ENCODE measurements around the gene FAM222B.

Gene FAM222B

DNA sequence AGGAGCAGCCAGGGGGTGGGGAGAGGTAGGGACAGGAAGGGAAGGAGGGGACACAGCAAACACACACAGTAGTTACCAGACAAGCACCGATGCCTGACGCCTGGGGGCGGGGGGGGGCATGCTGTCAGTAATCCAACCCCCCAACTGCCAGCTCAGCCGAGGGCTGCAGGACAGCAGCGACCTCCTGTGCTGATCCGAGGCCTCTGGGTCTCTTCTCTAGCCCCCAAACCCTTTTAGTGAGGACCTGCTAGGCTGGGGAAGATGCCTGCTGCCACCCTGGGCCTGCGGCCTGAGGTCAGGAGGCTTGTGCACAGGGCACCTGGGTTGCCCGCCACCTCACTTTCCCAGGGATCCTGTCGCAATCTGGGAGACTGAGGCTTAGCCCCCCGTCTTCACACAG is 43.4 kb upstream of the FAM222B start:
- Histone ChIP-seq H3K4me2 (ENCODE audit: low read depth, low read length, poor library complexity, severe bottlenecking) (no peak overlapping the region), H3K4me3 (ENCODE audit: insufficient read depth, low read length, poor library complexity, severe bottlenecking) (no peak overlapping the region), H3K27me3 (ENCODE audit: low read length) (no peaks in the 10 kb centered on the region), H3K27ac (ENCODE audit: low read depth, low read length) (no peak overlapping the region), H2AFZ (ENCODE audit: low read depth, low read length, severe bottlenecking) (no peak overlapping the region), H3K9me3 (ENCODE audit: insufficient read depth, low read length) (no peaks in the 10 kb centered on the region), H3K9ac (ENCODE audit: low read length) (no peak overlapping the region), H3K79me2 (ENCODE audit: insufficient read depth, low read length) (no peaks in the 10 kb centered on the region), H4K20me1 (ENCODE audit: low read depth, low read length) (no peaks in the 10 kb centered on the region), H3K36me3 (ENCODE audit: low read length) (no peaks in the 10 kb centered on the region), H3F3A (ENCODE audit: insufficient read depth) (no peaks in the 10 kb centered on the region), H3K9me2 (replicated peaks; ENCODE audit: insufficient read depth, low read length) (no peaks in the 10 kb centered on the region)
- no peak for TF ChIP-seq CTCF (IDR thresholded peaks at IDR 0.05; ENCODE audit: insufficient read depth, low read length, poor library complexity, severe bottlenecking)
- TF ChIP-seq EZH2phosphoT487 (conservative IDR thresholded peaks at IDR 0.05; ENCODE audit: low read length) = no peak

- Histone ChIP-seq H3K9me2 (replicated peaks; ENCODE audit: insufficient read depth, low read length) (no peaks in the 10 kb centered on the region), H3K9me3 (ENCODE audit: insufficient read depth, low read length) (no peaks in the 10 kb centered on the region), H3K9ac (ENCODE audit: low read length) (no peak overlapping the region), H3K27ac (ENCODE audit: low read depth, low read length) (no peak overlapping the region), H3K4me2 (ENCODE audit: low read depth, low read length, poor library complexity, severe bottlenecking) (no peak overlapping the region), H3F3A (ENCODE audit: insufficient read depth) (no peaks in the 10 kb centered on the region), H3K36me3 (ENCODE audit: low read length) (no peaks in the 10 kb centered on the region), H3K79me2 (ENCODE audit: insufficient read depth, low read length) (no peaks in the 10 kb centered on the region), H4K20me1 (ENCODE audit: low read depth, low read length) (no peaks in the 10 kb centered on the region), H3K4me3 (ENCODE audit: insufficient read depth, low read length, poor library complexity, severe bottlenecking) (no peak overlapping the region), H2AFZ (ENCODE audit: low read depth, low read length, severe bottlenecking) (no peak overlapping the region), H3K27me3 (ENCODE audit: low read length) (no peaks in the 10 kb centered on the region)
- TF ChIP-seq EZH2phosphoT487 (conservative IDR thresholded peaks at IDR 0.05; ENCODE audit: low read length) (no peak), CTCF (IDR thresholded peaks at IDR 0.05; ENCODE audit: insufficient read depth, low read length, poor library complexity, severe bottlenecking) (no peak)
These were observed 42.8 kb upstream of the FAM222B start for GRCh38 chr17:28885363-28885762.

GRCh38 chr17:28883967-28884702 is 41.5 kb upstream of the FAM222B start:
- H3K9me3 ChIP-seq (ENCODE audit: insufficient read depth, low read length) = no peaks in the 10 kb centered on the region
- no peak overlapping the region for H2AFZ ChIP-seq (ENCODE audit: low read depth, low read length, severe bottlenecking)
- no peaks in the 10 kb centered on the region for H4K20me1 ChIP-seq (ENCODE audit: low read depth, low read length)
- H3K4me2 ChIP-seq (ENCODE audit: low read depth, low read length, poor library complexity, severe bottlenecking) = no peak overlapping the region
- H3K9ac ChIP-seq (ENCODE audit: low read length) = no peak overlapping the region
- H3F3A ChIP-seq (ENCODE audit: insufficient read depth) = no peaks in the 10 kb centered on the region
- TF ChIP-seq EZH2phosphoT487 (conservative IDR thresholded peaks at IDR 0.05; ENCODE audit: low read length) (no peak), CTCF (IDR thresholded peaks at IDR 0.05; ENCODE audit: insufficient read depth, low read length, poor library complexity, severe bottlenecking) (no peak)
- H3K36me3 ChIP-seq (ENCODE audit: low read length) = no peaks in the 10 kb centered on the region
- H3K79me2 ChIP-seq (ENCODE audit: insufficient read depth, low read length) = no peaks in the 10 kb centered on the region
- H3K4me3 ChIP-seq (ENCODE audit: insufficient read depth, low read length, poor library complexity, severe bottlenecking) = no peak overlapping the region
- no peaks in the 10 kb centered on the region for H3K27me3 ChIP-seq (ENCODE audit: low read length)
- H3K9me2 ChIP-seq (replicated peaks; ENCODE audit: insufficient read depth, low read length) = no peaks in the 10 kb centered on the region
- no peak overlapping the region for H3K27ac ChIP-seq (ENCODE audit: low read depth, low read length)

All from SU-DHL-6 (cell line).